GM19043 (cell line): Measurements from ENCODE around the gene MUC13.
A peak's percentile ranks its signal among the peaks of the same experiment; 100 is the strongest.

Experiments used
- ATAC-seq: cut with Tn5 transposase; IDR thresholded peaks from one replicate; pipeline ENCODE4 v1.9.1; 2021; ENCODE audit warnings: low read depth; ENCODE audit not compliant: unreplicated experiment

The MUC13 gene

GRCh38 chr3:124904835-124905492, 29.6 kb downstream of the MUC13 start:
- no peak for ATAC-seq

- no peak for ATAC-seq
Measured at GRCh38 chr3:124903896-124904834, 30.4 kb downstream of the MUC13 start.

GRCh38 chr3:124896824-124897526, 37.6 kb downstream of the MUC13 start:
- no peak for ATAC-seq

GRCh38 chr3:124895756-124896155, 38.8 kb downstream of the MUC13 start:
- ATAC-seq, result no peak

GRCh38 chr3:124893526-124893925, 41.0 kb downstream of the MUC13 start:
- ATAC-seq, result no peak

GRCh38 chr3:124890573-124891190, 43.9 kb downstream of the MUC13 start:
- no peak for ATAC-seq

- no peak for ATAC-seq
Measured at GRCh38 chr3:124888482-124889441, 45.8 kb downstream of the MUC13 start.

GRCh38 chr3:124887932-124888298, 46.6 kb downstream of the MUC13 start:
- no peak for ATAC-seq

- ATAC-seq, result peak; percentile 60
Measured at GRCh38 chr3:124887177-124887931, 47.2 kb downstream of the MUC13 start, which contains the start of gene ITGB5. ITGB5 (minus strand) TSS chr3:124887365; CDS start chr3:124887000, 365 bp downstream.

- peak; percentile 46 for ATAC-seq
Measured at GRCh38 chr3:124886168-124887056, 48.1 kb downstream of the MUC13 start.

- no peak for ATAC-seq
Measured at GRCh38 chr3:124885466-124886167, 48.9 kb downstream of the MUC13 start.

- ATAC-seq, result no peak
Measured at GRCh38 chr3:124884474-124885101, 50.0 kb downstream of the MUC13 start.

- no peak for ATAC-seq
Measured at GRCh38 chr3:124883766-124884473, 50.6 kb downstream of the MUC13 start.

- ATAC-seq, result no peak
Measured at GRCh38 chr3:124882816-124883747, 51.5 kb downstream of the MUC13 start.
